Mucosa of gallbladder (tissue), 1 donor: Measurements from ENCODE around the gene NDFIP2. TPM values are rescaled to one million over a fixed set of nuclear protein-coding genes. Genes with fewer than 3 reads are reported as not detected.

Experiments used
- DNase-seq: peaks from one replicate; pipeline ENCODE4 v3.0.0-alpha.2; 2020; ENCODE audit warnings: low spot score
- total RNA-seq: library from RNA; stranded (reverse); gene quantifications from one replicate; pipeline ENCODE4 v1.2.1, GENCODE V29; 2021
- donor health status: DM: no; HTN: no; CAD: no.

NDFIP2 gene, protein sequence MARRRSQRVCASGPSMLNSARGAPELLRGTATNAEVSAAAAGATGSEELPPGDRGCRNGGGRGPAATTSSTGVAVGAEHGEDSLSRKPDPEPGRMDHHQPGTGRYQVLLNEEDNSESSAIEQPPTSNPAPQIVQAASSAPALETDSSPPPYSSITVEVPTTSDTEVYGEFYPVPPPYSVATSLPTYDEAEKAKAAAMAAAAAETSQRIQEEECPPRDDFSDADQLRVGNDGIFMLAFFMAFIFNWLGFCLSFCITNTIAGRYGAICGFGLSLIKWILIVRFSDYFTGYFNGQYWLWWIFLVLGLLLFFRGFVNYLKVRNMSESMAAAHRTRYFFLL
- total RNA-seq, result 46.7 TPM

DNA sequence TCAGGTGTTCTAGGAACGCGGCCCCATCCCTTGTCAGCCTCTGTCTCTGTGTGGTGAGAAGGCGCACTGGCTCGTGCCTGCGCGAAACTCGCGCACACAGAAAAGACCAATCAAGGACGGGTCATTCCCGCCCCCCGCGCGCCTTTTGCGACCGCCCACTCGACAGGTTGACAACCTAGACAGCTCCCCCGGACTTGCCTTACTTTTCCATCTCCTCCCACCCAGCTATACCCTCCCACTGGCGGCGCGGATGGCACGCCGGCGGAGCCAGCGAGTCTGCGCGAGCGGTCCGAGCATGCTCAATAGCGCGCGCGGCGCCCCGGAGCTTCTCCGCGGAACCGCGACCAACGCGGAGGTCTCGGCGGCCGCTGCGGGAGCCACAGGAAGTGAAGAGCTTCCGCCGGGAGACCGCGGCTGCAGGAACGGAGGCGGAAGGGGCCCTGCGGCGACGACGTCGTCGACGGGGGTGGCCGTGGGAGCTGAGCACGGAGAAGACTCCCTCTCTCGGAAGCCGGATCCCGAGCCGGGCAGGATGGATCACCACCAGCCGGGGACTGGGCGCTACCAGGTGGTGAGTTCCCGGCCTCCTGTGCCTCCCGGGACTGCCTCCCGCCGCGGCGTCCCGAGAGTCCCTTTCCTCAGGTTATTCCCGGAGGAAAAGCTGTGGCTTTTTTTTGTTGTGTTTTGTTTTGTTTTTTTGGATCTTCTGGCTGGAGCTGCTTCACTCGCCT lies at the start of gene NDFIP2:
Gene NDFIP2 (plus strand): TSS at position 202 of the 731 bp plus-strand sequence. CDS start 49 bp downstream, at position 251.
- DNase-seq, result peak; percentile 86

DNA sequence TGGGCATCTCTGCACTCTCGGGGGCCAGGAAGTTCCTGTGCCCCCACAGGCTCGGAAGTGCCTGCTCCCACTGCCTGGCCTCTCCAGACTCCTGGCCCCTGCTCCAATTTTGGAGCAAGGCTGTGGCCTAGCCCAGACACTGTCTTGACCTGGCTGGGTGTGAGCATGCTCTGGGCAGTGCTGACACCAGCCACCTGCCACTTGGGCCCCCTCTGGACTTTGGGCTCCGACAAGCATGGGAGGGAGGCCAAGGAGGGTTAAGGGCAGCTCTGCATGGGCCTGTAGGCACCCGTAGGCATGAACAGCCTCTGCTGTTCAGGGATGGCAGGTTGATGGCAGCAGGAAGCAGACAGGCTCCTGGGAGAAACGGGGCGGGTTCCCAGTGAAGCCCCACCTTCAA lies 48.9 kb upstream of the NDFIP2 start:
- no peak for DNase-seq

DNA sequence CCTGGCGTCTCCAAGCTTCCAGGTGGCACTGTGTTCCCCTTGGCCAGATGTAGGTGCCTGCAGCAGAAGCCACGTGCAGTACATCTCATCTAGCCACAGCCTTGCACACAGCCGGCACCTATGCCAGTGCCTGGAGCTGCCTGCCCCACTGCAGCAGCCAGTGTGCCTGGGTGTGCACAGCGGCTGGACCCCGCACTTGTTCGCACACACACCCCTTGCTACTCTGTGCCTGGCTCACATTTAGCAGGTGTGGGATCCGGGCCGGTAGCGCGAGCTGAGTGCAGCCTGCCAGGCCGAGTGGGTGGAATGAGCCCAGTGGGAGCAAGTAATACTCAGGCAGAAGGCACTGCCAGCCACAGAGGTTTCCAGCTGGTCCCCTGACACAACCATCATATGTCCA lies 48.0 kb upstream of the NDFIP2 start:
- no peak for DNase-seq

DNA sequence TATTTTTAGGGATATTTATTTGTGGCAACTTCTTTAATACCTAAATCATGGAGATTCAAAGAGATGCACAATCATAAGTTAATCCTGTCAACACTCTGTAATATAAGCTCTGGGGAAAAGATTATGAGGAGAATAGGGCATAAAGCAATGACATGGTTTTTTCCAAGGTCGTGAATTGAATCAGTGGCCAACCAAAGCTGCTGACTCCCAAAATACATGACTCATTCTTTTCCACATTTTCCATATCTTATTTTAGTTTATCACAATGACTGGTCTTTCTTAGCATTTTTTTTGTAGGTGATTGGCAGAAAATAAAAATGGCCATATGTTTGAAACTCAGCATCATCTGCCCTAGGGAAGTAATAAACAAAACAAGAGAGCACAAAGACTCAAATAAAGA lies 46.4 kb upstream of the NDFIP2 start:
- DNase-seq, result no peak

DNA sequence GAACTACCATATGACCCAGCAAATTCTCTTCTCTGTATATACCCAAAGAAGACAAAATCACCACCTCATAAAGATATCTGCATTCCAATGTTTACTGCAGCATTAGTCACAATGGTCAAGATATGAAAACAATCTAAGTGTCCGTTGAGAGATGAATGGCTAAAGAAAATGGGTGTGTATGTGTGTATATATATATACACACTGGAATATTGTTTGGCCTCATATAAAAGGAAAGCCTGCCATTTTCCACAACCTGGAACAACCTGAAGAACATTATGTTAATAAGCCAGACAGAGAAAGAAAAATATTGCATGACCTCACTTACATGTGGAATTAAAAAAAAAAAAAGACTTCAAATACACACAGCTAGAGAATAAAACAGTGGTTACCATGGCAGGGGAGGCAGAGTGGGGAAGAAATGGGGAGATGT lies 45.4 kb upstream of the NDFIP2 start:
- DNase-seq, result no peak

DNA sequence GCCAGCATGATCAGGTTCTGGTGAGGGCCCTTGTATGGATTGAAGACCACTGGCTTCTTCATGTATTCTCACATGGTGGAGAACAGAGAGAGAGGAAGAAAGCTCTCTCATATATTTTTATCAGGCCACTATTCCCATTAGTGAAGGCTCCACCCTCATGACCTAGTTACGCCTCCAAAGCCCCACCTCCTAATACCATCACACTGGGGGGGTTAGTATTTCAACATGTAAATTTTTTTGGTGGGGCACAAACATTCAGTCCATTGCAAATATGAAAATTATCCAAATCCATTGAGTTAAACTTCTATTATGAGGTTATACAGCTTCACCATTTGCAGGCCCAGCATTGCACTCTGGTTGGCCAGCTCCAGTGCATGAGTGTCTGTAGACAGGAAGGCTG lies 41.7 kb upstream of the NDFIP2 start:
- no peak for DNase-seq

DNA sequence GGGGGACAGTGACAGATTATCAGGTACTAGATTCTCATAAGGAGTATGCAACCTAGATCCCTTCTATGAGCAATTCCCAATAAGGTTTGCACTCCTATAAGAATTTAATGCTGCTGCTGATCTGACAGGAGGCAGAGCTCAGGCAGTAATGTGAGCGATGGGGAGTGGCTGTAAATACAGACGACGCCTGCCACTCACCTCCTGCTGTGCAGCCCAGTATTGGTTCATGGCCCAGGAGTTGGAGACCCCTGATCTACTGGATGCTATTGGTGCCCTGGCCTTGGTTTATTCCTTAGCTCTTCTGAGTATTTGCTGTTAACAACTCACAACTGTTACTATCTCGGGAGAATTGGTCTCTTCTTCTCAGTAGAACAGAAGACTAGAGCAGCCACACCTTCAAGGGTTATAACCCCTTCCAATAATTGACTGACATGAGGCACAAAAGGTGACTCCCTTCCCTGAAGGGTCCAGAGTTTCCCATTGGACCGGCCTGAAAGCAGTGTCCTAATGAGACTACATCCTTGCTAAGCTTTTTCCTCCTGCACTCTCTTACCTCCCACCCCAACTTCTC lies 39.9 kb upstream of the NDFIP2 start:
- no peak for DNase-seq

DNA sequence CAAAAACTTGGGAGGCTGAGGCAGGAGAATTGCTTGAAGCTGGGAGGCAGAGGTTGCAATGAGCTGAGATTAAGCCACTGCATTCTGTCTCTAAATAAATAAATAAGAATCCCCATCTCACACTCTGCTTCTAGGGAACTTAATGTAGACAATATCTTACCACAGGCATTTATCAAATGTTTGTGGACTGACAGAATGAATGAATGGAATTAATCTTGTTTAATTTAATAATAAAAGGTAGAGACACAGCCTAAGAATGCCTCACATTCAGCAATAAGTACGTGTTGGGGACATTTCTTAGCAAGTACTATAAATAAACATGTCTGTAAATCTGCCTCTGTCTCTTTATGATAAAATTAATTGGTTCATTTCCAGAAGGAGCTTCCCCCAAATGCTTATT lies 38.7 kb upstream of the NDFIP2 start:
- no peak for DNase-seq

DNA sequence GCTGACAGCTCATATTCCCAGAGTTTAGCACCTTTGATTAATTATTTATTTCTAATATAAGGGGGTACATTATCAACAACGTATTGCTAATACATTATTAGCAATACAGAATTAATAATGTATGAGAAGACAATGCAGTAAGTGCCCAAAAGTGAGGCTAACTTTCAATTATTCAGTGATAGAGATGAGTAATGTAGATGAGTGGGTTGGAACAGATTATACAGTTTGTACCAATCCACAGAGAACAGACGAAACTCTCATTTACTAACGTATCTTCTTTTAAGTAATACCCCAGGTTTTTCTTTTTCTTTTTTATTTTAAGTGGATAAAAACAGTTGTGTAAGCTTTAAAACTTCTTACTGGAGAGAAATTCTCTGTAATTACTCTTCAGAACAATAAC lies 38.2 kb upstream of the NDFIP2 start:
- no peak for DNase-seq

DNA sequence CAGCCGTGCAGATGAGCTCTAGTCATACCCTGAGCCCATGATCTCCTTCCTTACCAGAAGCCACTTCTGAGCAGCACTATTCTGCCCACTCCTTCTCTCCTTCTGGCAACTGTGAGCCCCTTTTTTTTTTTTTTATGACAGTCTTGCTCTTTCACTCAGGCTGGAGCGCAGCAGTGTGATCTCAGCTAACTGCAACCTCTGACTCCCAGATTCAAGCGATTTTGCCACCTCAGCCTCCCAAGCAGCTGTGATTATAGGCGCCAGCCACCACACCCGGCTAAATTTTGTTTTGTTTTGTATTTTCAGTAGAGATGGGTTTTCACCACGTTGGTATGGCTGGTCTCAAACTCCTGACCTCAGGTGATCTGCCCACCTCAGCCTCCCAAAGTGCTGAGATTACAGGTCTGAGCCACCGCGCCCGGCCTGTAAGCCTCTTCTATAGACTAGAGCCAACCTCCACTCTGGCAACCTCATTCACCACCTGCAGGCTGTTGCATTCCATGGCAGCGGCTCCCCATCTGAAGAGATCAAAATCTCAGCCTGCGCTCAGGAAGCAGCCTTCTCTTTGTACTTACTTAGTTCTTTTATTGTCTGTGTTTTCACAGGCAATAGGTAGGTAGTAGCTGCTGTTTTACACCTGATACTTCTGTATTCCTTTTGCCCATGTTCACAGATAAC lies 34.8 kb upstream of the NDFIP2 start:
- no peak for DNase-seq

DNA sequence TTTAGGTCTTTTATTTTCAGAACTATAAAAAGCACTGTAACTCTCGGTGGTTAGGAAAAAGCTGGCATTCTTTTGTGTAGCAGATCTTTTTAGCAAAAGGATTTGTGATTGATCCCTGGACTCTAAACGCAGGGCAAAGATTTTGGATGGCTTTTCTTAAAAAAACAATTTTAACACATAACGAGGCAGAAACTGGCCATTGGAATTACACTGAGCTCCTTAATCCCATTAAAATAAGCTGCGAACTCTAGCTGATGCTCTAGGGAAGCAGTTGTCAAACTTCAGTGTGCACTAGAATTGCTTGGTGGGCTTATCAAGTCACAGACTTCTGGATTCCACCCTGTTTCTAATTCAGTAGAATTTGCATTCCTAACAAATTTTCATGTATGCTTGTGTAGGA lies 33.8 kb upstream of the NDFIP2 start:
- DNase-seq, result no peak

DNA sequence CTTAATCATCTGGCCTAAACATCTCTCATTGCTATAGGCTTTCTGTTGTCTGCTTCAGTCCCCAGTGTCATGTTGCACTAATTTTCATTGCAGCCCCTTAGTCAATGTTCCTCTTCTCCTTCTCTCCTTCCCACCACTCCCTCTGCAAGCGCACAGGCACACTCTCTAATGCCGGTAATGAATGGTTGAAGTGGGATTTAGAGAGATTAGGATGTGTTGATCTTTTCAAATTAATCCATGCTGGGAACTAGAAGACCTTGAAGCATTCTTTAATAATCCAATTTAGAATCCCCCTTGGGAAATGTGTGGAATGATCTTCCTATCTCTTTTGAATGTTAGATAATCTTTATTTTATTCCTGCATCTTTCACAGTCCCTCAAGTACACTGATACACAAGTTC lies 33.2 kb upstream of the NDFIP2 start:
- DNase-seq, result no peak

DNA sequence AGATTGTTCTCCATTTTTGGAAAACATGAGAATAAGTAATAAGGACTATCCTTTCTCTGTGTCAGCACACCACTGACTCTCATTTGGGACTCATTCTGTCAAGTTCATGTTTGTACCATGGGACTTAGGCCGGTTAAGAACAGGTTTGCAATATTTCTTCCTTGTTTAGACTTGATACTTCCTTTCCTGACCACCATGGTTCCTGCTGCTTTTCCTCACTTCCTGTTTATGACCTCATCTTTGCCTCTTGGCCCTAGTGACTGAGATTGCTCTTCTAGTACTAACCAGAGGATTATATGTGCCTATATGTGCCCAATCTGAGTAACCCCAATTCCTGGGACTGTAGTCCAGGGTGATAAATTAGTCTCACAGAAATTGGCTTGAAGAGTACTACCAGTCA lies 32.5 kb upstream of the NDFIP2 start:
- no peak for DNase-seq

DNA sequence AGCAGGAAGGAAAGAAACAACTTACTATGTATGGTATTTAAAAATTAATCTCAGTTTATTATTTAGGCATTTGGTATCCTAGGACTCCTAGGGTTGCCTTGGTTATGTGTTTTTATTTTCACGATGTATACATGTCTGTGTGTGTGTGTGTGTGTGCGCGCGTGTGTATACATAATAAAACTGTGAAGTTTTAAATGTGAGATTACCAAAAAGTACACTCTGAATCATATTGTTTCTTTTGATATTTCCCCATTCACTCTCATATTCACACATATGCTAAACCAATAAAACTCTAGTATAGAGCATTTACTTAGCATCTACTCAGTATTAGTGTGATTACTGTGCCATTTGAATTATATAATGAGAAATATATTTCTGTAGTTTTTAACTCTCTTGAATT lies 30.8 kb upstream of the NDFIP2 start:
- DNase-seq, result no peak

DNA sequence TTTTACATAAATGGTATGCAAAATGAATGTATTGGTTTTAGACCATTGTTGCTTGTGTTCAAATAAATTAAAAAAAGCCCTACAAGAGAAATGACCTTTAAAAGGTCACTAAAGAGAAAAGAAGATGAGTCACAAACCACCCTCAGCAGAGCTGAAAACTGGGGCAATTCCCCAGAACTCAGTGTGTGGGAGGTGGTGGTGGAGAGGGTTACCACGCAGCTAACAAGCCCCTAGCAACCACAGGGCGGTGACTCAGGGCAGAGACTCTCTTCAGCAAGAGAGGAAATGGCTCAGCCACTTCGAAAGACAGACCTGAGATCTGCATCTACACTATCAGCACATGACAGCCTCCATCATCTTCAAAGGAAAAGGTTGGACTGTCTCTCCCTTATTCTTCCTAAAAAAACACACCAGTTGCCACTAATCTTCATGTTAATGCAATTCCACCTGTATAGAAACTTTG lies 29.4 kb upstream of the NDFIP2 start:
- DNase-seq, result peak; percentile 19

DNA sequence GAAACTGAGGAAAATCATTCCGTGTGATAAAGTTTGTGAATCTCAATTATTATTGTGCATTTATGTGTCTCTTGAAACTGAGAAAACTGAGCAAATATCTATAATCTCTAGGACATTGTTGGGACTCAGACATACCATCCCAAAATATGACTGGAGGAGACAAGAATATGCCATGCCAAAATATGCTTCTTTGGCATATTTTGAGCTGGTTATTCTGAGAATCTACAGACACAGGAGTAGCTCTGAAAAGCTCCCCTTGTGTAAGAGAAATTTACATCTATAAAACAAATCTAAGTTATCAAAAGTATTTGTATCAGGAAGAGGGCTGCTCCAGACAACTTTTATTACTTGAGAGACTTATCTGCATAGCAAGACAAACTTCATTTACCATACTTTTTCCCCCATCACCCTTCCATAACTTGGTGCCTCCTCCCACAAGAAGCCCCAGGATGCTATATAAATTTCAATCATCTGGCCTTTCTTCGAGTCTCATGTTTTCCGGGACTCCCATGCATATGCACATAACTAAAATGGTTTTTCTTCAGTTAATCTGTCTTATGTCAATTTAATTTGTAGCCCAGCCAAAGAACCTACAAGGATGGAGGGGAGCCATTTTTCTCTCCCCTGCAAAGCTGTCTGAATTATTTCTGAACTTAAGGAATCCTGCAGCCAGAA lies 28.6 kb upstream of the NDFIP2 start:
- no peak for DNase-seq

DNA sequence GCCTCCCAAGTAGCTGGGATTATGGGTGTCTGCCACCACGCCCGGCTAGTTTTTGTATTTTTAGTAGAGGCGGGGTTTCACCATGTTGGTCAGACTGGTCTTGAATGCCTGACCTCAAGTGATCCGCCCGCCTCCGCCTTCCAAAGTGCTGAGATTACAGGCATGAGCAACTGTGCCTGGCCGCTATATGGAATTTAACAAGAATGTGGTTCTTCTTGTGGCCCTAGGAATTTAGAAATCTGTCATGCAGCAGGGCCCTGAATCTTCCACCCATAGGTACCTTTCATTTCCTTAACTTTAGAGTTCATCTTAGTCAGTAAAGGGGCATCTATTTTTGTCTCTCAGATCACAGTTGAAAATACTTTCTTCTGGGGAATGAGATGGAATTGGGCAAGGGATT lies 25.6 kb upstream of the NDFIP2 start:
- DNase-seq, result no peak

DNA sequence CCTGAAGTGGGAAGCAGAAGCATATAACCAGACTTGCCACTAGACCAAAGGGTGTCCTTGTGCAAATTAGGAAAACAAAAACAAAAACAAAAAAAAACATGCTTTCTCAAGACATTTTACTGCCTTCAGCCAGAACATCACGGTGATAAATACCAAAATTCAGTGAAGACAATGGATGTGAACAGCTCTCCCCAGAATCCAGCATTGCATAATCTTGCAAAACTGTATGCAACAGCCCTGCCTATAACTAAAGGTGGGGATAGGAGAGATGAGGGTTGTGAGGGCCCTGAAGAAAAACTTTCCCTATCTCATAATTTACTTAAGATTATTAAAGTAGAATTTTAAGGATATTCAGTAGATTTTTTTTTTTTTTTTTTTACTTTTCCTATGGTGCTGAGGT lies 24.9 kb upstream of the NDFIP2 start:
- DNase-seq, result no peak

DNA sequence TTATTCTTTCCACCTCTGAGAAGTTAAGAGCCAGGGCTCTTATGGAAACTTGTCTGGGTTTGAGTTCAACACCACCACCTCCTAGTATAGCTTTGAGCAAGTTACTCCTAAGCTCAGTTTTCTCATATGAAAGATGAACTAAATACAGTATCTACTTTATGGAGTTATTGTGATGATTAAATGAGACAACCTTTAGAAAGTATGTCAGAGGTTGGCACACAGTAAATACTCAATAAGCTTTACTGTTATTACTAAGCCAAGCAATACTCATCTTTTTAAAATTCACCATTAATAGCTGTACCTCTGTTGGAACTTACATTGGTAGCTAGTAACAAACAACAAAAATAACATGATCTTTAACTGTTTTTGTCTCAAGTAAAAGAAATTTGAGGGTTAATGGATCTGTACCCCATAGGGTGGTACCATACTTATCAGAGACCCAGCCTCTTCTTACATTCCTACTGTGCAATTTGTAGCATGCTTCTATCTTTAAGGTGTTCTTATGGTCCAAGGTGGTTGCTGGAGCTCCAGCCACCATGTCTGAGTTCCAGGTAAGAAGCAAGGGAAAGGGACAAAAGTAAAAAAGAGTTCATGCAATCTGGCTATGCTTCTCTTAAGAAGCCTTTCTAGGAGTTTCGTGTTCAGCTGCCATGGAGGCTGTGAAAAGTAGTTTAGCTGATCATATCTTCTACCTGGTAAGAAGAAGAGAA lies 24.1 kb upstream of the NDFIP2 start:
- no peak for DNase-seq

DNA sequence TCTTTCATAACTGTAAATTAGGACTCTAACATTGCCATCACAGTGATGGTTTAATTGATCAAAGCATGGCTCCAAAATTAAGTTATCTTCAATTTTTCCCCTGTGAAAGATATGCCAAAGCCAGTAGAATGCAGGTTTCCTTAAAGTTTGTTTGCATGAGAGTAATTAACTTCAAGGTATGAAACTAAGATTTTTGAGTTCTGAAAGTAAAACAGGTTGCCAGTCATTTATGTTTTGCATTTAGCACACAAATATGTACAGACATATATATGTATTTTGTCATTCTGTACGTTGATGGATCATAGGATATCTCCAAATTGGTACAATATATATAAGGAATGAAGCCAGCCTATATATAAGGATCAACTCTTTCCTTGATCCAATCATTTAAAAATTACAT lies 23.6 kb upstream of the NDFIP2 start:
- DNase-seq, result no peak

DNA sequence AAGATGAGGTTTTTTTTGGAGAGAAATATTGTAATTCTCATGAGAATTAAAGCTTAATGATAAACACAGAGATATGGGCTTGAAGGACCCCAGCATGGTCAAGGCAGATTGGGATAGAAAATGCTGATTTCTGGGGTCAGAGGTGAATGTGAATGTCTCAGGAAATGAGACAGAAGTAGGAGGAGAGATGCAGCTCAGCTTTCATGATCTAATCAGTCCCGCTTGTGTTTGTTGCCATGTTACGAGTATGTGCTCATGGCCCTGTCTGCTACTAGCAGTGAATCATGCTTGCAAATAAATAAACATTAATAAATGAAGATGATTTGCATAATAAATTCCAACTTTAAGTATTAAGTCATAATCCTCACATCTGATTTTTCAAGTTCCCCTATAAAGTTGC lies 23.0 kb upstream of the NDFIP2 start:
- no peak for DNase-seq
